SK-N-SH (cell line): ENCODE measurements around the gene SACS.

ENCODE experiments used
- CHD2 ChIP-seq: fragments of 150-350 bp; IDR thresholded peaks from 2 replicates; pipeline ENCODE4 v1.6.1; 2018; ENCODE audit warnings: low read length; ENCODE audit not compliant: partially characterized antibody
- EZH2phosphoT487 ChIP-seq: fragments of 200-600 bp; sonication (generic); IDR thresholded peaks from 2 replicates; pipeline ENCODE4 v1.6.1; 2017; ENCODE audit warnings: low read depth, mixed run types, mild to moderate bottlenecking, antibody characterized with exemption, moderate library complexity, borderline replicate concordance
- FOXM1 ChIP-seq: IDR thresholded peaks from 2 replicates; pipeline ENCODE4 v1.4.0; 2012; ENCODE audit warnings: low read depth, mild to moderate bottlenecking
- MXI1 ChIP-seq: IDR thresholded peaks from 2 replicates; pipeline ENCODE4 v1.6.1; 2012; ENCODE audit warnings: mild to moderate bottlenecking, low read depth, low read length, improper control_type of control experiment
- RAD21 ChIP-seq: IDR thresholded peaks from 2 replicates; pipeline ENCODE4 v1.6.1; 2012; ENCODE audit warnings: mild to moderate bottlenecking, low read length
- SIN3A ChIP-seq: IDR thresholded peaks from 2 replicates; pipeline ENCODE4 v1.6.1; 2012; ENCODE audit warnings: low read depth, mild to moderate bottlenecking, low read length, moderate library complexity, borderline replicate concordance
- SMC3 ChIP-seq: IDR thresholded peaks from 2 replicates; pipeline ENCODE4 v1.6.1; 2012; ENCODE audit warnings: low read depth, low read length, improper control_type of control experiment
- TF ChIP-seq, protein P1 (sequence below): fragments of 200-600 bp; sonication (generic); IDR thresholded peaks from 2 replicates; pipeline ENCODE4 v1.6.1; 2017; ENCODE audit warnings: antibody characterized with exemption, mild to moderate bottlenecking, moderate library complexity
- TF ChIP-seq, protein P2 (sequence below): fragments of 150-350 bp; IDR thresholded peaks from 2 replicates; pipeline ENCODE4 v1.6.1; 2016; ENCODE audit warnings: mild to moderate bottlenecking, low read depth, low read length

DNA sequence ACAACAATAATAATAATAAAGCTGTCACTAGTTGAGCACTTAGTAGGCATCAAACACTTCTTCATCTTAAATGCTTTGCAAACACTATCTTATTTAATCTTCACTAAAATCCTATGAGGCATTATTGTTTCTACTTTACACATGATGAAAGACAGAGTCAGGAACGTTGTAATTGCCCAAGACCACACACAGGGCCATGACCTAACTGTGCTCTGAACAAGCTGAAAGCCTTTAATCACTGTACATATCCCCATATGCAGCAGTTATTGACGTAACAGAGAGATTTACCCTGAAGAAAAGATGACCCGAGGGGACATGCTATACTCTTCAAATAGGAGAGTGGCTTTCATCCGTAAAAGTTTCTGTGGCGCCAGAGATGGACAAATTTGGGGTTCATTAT lies 53.0 kb downstream of the SACS start:
- TF ChIP-seq SIN3A: no peak
- TF ChIP-seq, protein P1, sequence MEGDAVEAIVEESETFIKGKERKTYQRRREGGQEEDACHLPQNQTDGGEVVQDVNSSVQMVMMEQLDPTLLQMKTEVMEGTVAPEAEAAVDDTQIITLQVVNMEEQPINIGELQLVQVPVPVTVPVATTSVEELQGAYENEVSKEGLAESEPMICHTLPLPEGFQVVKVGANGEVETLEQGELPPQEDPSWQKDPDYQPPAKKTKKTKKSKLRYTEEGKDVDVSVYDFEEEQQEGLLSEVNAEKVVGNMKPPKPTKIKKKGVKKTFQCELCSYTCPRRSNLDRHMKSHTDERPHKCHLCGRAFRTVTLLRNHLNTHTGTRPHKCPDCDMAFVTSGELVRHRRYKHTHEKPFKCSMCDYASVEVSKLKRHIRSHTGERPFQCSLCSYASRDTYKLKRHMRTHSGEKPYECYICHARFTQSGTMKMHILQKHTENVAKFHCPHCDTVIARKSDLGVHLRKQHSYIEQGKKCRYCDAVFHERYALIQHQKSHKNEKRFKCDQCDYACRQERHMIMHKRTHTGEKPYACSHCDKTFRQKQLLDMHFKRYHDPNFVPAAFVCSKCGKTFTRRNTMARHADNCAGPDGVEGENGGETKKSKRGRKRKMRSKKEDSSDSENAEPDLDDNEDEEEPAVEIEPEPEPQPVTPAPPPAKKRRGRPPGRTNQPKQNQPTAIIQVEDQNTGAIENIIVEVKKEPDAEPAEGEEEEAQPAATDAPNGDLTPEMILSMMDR: no peak
- TF ChIP-seq EZH2phosphoT487: no peak
- no peak for TF ChIP-seq RAD21
- TF ChIP-seq CHD2: no peak
- TF ChIP-seq SMC3: no peak
- TF ChIP-seq, protein P2, sequence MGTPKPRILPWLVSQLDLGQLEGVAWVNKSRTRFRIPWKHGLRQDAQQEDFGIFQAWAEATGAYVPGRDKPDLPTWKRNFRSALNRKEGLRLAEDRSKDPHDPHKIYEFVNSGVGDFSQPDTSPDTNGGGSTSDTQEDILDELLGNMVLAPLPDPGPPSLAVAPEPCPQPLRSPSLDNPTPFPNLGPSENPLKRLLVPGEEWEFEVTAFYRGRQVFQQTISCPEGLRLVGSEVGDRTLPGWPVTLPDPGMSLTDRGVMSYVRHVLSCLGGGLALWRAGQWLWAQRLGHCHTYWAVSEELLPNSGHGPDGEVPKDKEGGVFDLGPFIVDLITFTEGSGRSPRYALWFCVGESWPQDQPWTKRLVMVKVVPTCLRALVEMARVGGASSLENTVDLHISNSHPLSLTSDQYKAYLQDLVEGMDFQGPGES: no peak
- TF ChIP-seq MXI1: no peak
- TF ChIP-seq FOXM1: no peak
